ENCODE data around the gene TBC1D16.

The TBC1D16 gene

DNA sequence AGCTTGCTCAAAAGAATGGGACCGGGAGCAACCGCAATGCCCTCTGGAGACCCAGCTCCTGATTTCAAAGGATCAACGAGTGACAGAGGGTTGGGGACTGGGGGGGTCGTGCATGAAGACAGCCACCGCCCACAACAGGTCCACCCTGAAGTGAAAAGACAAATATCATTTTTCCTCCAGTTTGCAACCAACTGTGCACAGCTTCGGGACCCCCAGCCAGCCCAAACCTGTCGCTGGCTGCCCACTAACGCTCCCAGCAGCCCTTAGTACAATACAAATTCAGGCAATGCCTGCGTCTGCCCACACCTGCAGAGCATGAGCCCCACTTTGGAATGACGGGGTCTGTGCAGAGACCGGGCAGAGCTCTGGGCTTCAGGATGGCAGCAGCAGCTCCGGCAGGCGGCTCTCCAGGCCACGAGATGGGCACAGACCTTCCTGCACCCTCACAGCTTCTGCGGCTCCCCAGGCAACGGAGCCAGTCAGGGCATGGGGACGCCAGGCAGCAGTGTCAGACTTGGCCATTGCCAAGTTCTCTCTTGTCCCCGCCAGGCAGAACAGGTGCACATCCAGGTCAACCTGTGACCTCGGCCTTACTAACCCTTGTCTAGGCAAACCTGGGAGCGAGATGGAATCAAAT is 60.1 kb downstream of the TBC1D16 start:
- H3K27me3 ChIP-seq = no peaks in the 10 kb centered on the region
- intact Hi-C loops (cut with DNase I; ENCODE audit: low total_unique reads) = no loop called here
- no peak overlapping the region for H3K4me3 ChIP-seq
- H3K36me3 ChIP-seq = peaks cover 0 to 24% (median 20%) of the 10 kb centered on the region in 3 donors
- no peaks in the 10 kb centered on the region for H3K9me3 ChIP-seq
- DNase-seq = peak in 1 of 2 donors; percentile 47
- no peak overlapping the region for H3K27ac ChIP-seq
- H3K4me1 ChIP-seq = no peaks in the 10 kb centered on the region
- TF ChIP-seq, protein P1, sequence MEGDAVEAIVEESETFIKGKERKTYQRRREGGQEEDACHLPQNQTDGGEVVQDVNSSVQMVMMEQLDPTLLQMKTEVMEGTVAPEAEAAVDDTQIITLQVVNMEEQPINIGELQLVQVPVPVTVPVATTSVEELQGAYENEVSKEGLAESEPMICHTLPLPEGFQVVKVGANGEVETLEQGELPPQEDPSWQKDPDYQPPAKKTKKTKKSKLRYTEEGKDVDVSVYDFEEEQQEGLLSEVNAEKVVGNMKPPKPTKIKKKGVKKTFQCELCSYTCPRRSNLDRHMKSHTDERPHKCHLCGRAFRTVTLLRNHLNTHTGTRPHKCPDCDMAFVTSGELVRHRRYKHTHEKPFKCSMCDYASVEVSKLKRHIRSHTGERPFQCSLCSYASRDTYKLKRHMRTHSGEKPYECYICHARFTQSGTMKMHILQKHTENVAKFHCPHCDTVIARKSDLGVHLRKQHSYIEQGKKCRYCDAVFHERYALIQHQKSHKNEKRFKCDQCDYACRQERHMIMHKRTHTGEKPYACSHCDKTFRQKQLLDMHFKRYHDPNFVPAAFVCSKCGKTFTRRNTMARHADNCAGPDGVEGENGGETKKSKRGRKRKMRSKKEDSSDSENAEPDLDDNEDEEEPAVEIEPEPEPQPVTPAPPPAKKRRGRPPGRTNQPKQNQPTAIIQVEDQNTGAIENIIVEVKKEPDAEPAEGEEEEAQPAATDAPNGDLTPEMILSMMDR (IDR thresholded peaks at IDR 0.05) = no peak

DNA sequence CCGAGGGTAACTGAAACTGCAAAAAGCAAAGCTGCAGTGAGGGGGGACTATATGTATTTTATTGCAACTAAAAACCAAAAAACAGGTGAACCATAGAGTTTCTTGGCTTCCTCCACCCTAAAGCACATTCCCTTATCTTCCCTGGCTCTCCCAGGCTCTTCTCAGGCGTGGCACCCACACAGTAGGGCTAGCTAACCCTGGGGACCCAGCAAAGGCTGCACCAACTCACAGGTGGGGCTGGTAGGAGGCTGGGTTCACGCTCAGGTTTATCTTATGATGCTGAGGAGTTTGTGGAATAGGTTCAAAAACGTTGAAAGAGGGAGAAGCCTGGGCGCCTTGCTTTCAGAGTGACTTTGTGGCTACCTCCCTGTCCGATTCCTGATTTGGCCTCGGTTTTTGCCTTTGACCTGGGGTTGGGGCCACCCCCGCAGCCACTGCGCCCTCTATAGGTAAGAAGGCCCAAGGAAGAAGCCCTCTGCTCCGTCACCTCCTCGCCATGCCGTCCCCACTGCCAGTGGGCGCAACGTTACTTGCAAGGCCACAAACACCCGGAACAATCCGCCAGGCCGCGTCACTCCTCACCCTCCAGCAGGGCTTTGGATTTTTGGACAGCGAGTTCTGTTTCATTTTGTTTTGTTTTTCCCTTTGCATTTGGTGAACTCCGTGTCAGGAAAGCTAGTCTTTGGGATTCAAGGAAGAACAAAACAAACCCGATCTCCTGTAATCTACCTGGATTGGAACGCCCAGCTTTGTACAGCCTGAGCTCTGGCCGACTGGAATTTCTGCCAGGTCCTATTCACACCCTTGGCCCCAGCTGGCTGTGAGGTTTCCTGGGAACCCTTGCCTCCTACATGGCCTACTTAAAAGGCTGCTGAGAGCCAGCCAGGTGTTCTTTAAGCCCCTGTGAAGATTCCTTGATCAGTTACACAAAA is 60.8 kb downstream of the TBC1D16 start:
- TF ChIP-seq, protein P1 (IDR thresholded peaks at IDR 0.05) = no peak
- Histone ChIP-seq H3K27ac (no peak overlapping the region), H3K4me3 (no peak overlapping the region), H3K27me3 (no peaks in the 10 kb centered on the region), H3K4me1 (no peaks in the 10 kb centered on the region), H3K36me3 (peaks cover 0 to 24% (median 20%) of the 10 kb centered on the region in 3 donors), H3K9me3 (no peaks in the 10 kb centered on the region)
- peak in 1 of 2 donors; percentile 41 for DNase-seq
- intact Hi-C loops (cut with DNase I; ENCODE audit: low total_unique reads) = no loop called here

DNA sequence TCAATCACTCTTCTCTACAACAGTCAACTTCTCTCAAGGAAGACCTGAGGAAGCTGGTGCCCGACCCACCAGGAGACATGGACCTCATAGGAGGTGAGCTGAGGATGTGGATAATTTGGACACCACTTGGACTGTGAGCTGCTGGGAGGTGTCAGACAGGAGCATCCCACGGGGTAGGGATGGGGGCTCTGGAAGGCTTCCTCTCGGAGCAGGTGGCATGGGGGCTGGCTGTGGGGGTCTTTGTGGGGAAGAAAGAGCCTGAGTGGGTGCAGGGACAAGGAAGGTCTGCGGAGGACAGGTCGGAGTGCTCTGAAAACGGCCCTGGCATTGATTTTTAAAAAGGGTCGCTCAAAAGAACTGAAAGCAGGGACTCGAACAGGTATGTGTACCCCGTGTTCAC is 64.0 kb downstream of the TBC1D16 start:
- Histone ChIP-seq H3K9me3 (no peaks in the 10 kb centered on the region), H3K27me3 (no peaks in the 10 kb centered on the region), H3K4me3 (no peak overlapping the region), H3K36me3 (peaks cover 0 to 18% (median 13%) of the 10 kb centered on the region in 3 donors), H3K27ac (no peak overlapping the region), H3K4me1 (no peaks in the 10 kb centered on the region)
- peak in 1 of 2 donors; percentile 21 for DNase-seq
- intact Hi-C loops (cut with DNase I; ENCODE audit: low total_unique reads) = no loop called here
- TF ChIP-seq, protein P1 (IDR thresholded peaks at IDR 0.05) = no peak

DNA sequence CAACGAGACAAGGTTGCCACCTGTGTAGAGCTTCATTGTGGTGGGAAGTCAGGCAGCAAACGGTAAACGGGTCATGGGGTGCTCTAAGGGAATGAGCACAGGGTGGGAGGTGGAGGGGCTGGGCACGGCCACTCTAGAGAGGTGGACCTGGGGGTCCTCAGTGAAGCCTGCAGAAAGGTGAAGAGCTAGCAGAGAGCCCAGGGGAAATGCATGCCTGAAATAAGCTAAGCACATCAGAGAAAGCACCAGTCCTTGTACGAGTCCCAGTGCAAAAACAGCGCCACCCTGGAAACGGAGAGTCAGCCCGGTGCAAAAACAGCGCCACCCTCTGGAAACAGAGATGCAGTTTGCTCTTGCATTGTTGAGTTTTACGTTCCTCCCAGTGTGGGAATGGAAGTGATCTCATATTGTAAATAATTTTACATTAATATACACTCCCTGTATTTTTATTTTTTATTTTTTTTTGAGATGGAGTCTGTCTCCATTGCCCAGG is 65.0 kb downstream of the TBC1D16 start:
- Histone ChIP-seq H3K9me3 (no peaks in the 10 kb centered on the region), H3K27me3 (no peaks in the 10 kb centered on the region), H3K27ac (no peak overlapping the region), H3K36me3 (peaks cover 0 to 18% (median 13%) of the 10 kb centered on the region in 3 donors), H3K4me1 (peaks cover 0 to 8% (median 5%) of the 10 kb centered on the region in 4 donors), H3K4me3 (no peak overlapping the region)
- TF ChIP-seq, protein P1 (IDR thresholded peaks at IDR 0.05) = no peak
- peak in 1 of 2 donors; percentile 29 for DNase-seq
- intact Hi-C loops (cut with DNase I; ENCODE audit: low total_unique reads) = no loop called here

DNA sequence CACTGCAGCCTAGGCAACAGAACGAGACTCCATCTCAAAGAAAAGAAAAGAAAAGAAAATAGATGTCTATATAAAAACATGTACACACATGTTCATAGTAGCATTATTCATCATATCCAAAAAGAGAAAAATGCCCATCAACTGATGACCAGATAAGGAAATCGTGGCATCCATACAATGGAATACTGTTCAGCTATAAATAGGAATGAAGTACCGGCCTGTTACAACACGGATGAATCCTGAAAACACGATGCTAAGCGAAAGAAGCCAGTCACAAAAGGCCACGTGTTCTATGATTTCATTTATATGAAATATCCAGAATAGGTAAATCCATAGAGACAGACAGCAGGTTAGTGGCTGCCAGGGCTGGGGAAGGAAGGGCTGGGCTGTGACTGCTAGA is 65.8 kb downstream of the TBC1D16 start:
- Histone ChIP-seq H3K4me3 (no peak overlapping the region), H3K27me3 (no peaks in the 10 kb centered on the region), H3K9me3 (no peaks in the 10 kb centered on the region), H3K36me3 (peaks cover 0 to 18% (median 13%) of the 10 kb centered on the region in 3 donors), H3K4me1 (peaks cover 0 to 11% (median 9%) of the 10 kb centered on the region in 4 donors), H3K27ac (no peak overlapping the region)
- TF ChIP-seq, protein P1 (IDR thresholded peaks at IDR 0.05) = no peak
- no peak for DNase-seq
- intact Hi-C loops (cut with DNase I; ENCODE audit: low total_unique reads) = no loop called here
